Measurements from ENCODE around the gene CACNB2. TPM values are rescaled to one million over a fixed set of nuclear protein-coding genes. Genes with fewer than 3 reads are reported as not detected.

The CACNB2 gene
- total RNA-seq, 2 donors from 2014 or later = 1.9 to 4.6 TPM

GRCh38 chr10:18293536-18294510 lies 153.6 kb downstream of the CACNB2 start:
- WGBS, 2 experiments (ENCODE audit: insufficient coverage in 1 of 2, insufficient read length in 1 of 2) = 94 to 100% methylated on average over 3 to 9 of the region's 9 CpGs
- Histone ChIP-seq H3K4me1 (ENCODE audit: control insufficient read depth, insufficient read depth, low read length) (no peaks in the 10 kb centered on the region), H3K4me3 (ENCODE audit: low read length) (no peak overlapping the region), H3K9ac (ENCODE audit: extremely low read depth, low read length, poor library complexity, severe bottlenecking) (no peak overlapping the region), H3K36me3 (ENCODE audit: control insufficient read depth, insufficient read depth, low read length) (no peaks in the 10 kb centered on the region), H3K27me3 (ENCODE audit: control insufficient read depth, insufficient read depth, low read length, poor library complexity, severe bottlenecking) (no peaks in the 10 kb centered on the region), H3K27ac (ENCODE audit: low read depth, low read length) (no peak overlapping the region), H3K9me3 (ENCODE audit: control insufficient read depth, low read length) (no peaks in the 10 kb centered on the region)
- Mint-ChIP-seq H3K27me3 (ENCODE audit: insufficient read depth) (no peaks in the 10 kb centered on the region), H3K9me3 (no peaks in the 10 kb centered on the region), H3K27ac (no peak overlapping the region), H3K36me3 (ENCODE audit: low read depth) (no peaks in the 10 kb centered on the region), H3K4me3 (no peak overlapping the region), H3K4me1 (no peaks in the 10 kb centered on the region)
- no peak for TF ChIP-seq CTCF (conservative IDR thresholded peaks at IDR 0.05)
- DNase-seq = no peak

GRCh38 chr10:18294633-18295032 lies 154.4 kb downstream of the CACNB2 start:
- no peak overlapping the region for H3K27ac Mint-ChIP-seq
- no peak overlapping the region for H3K27ac ChIP-seq (ENCODE audit: low read depth, low read length)

GRCh38 chr10:18297659-18298058 lies 157.4 kb downstream of the CACNB2 start:
- no peaks in the 10 kb centered on the region for H3K4me1 ChIP-seq (ENCODE audit: control insufficient read depth, insufficient read depth, low read length)
- H3K4me3 Mint-ChIP-seq = no peak overlapping the region
- 89 to 90% methylated on average over 3 to 5 of the region's 5 CpGs for WGBS, 2 experiments (ENCODE audit: insufficient coverage in 1 of 2, insufficient read length in 1 of 2)
- no peaks in the 10 kb centered on the region for H3K27me3 ChIP-seq (ENCODE audit: control insufficient read depth, insufficient read depth, low read length, poor library complexity, severe bottlenecking)
- no peak overlapping the region for H3K27ac ChIP-seq (ENCODE audit: low read depth, low read length)
- H3K36me3 ChIP-seq (ENCODE audit: control insufficient read depth, insufficient read depth, low read length) = no peaks in the 10 kb centered on the region
- H3K9me3 ChIP-seq (ENCODE audit: control insufficient read depth, low read length) = no peaks in the 10 kb centered on the region
- H3K36me3 Mint-ChIP-seq (ENCODE audit: low read depth) = no peaks in the 10 kb centered on the region
- no peak for TF ChIP-seq CTCF (conservative IDR thresholded peaks at IDR 0.05)
- H3K27ac Mint-ChIP-seq = no peak overlapping the region
- no peaks in the 10 kb centered on the region for H3K9me3 Mint-ChIP-seq
- no peak for DNase-seq
- no peak overlapping the region for H3K4me3 ChIP-seq (ENCODE audit: low read length)
- no peak overlapping the region for H3K9ac ChIP-seq (ENCODE audit: extremely low read depth, low read length, poor library complexity, severe bottlenecking)
- no peaks in the 10 kb centered on the region for H3K4me1 Mint-ChIP-seq
- H3K27me3 Mint-ChIP-seq (ENCODE audit: insufficient read depth) = no peaks in the 10 kb centered on the region

More at GRCh38 chr10:18294633-18295032, 154.4 kb downstream of the CACNB2 start:
- no peaks in the 10 kb centered on the region for H3K4me1 Mint-ChIP-seq
- no peaks in the 10 kb centered on the region for H3K27me3 ChIP-seq (ENCODE audit: control insufficient read depth, insufficient read depth, low read length, poor library complexity, severe bottlenecking)
- no peak overlapping the region for H3K4me3 ChIP-seq (ENCODE audit: low read length)
- H3K9me3 Mint-ChIP-seq = no peaks in the 10 kb centered on the region
- H3K9me3 ChIP-seq (ENCODE audit: control insufficient read depth, low read length) = no peaks in the 10 kb centered on the region
- no peaks in the 10 kb centered on the region for H3K27me3 Mint-ChIP-seq (ENCODE audit: insufficient read depth)
- no peak overlapping the region for H3K9ac ChIP-seq (ENCODE audit: extremely low read depth, low read length, poor library complexity, severe bottlenecking)
- H3K4me1 ChIP-seq (ENCODE audit: control insufficient read depth, insufficient read depth, low read length) = no peaks in the 10 kb centered on the region
- no peak overlapping the region for H3K4me3 Mint-ChIP-seq
- TF ChIP-seq CTCF (conservative IDR thresholded peaks at IDR 0.05) = no peak
- H3K36me3 ChIP-seq (ENCODE audit: control insufficient read depth, insufficient read depth, low read length) = no peaks in the 10 kb centered on the region
- no peaks in the 10 kb centered on the region for H3K36me3 Mint-ChIP-seq (ENCODE audit: low read depth)
- 79 to 85% methylated on average over 2 to 4 of the region's 4 CpGs for WGBS, 2 experiments (ENCODE audit: insufficient coverage in 1 of 2, insufficient read length in 1 of 2)
- no peak for DNase-seq

Data from endodermal cell (in vitro differentiated cells).